Erythroblast (primary cell): Measurements from ENCODE around the gene RAI2.

ENCODE experiments used
- DNase-seq, 2 experiments: peaks; one replicate each; lab custom pipeline; 2025; lab: John Stamatoyannopoulos, UW
- GATA1 ChIP-seq: IDR thresholded peaks from 2 replicates; pipeline ENCODE4 v1.6.1; 2011; ENCODE audit warnings: low read depth, mild to moderate bottlenecking, control low read depth, low read length, moderate library complexity
- POLR2A ChIP-seq: IDR thresholded peaks from 2 replicates; pipeline ENCODE4 v1.6.1; 2011; ENCODE audit warnings: mild to moderate bottlenecking, low read length

RAI2 gene

GRCh38 chrX:17779434-17779833 is 81.7 kb downstream of the RAI2 start:
- TF ChIP-seq POLR2A, result no peak
- DNase-seq, result no peak

GRCh38 chrX:17778997-17779396 is 82.1 kb downstream of the RAI2 start:
- no peak for TF ChIP-seq GATA1
- TF ChIP-seq POLR2A, result no peak
- no peak for DNase-seq

- TF ChIP-seq POLR2A (no peak), GATA1 (no peak)
- no peak for DNase-seq
Observed at GRCh38 chrX:17774053-17774452, 87.0 kb downstream of the RAI2 start.

GRCh38 chrX:17773221-17773876 is 87.7 kb downstream of the RAI2 start:
- TF ChIP-seq POLR2A (no peak), GATA1 (no peak)
- no peak for DNase-seq

- DNase-seq, result no peak
- TF ChIP-seq GATA1 (no peak), POLR2A (no peak)
Observed at GRCh38 chrX:17769701-17770269, 91.3 kb downstream of the RAI2 start.

- no peak for TF ChIP-seq POLR2A
- TF ChIP-seq GATA1, result no peak
- DNase-seq, result no peak
Observed at GRCh38 chrX:17768997-17769396, 92.1 kb downstream of the RAI2 start.

GRCh38 chrX:17767734-17768133 is 93.4 kb downstream of the RAI2 start:
- DNase-seq, result no peak
- TF ChIP-seq POLR2A, result no peak
- TF ChIP-seq GATA1, result no peak

GRCh38 chrX:17759990-17760389 is 101.1 kb downstream of the RAI2 start:
- no peak for TF ChIP-seq POLR2A
- DNase-seq, result no peak

- no peak for DNase-seq
- TF ChIP-seq GATA1, result no peak
- no peak for TF ChIP-seq POLR2A
Observed at GRCh38 chrX:17758382-17758781, 102.7 kb downstream of the RAI2 start.

GRCh38 chrX:17750436-17750835 is 110.7 kb downstream of the RAI2 start:
- no peak for TF ChIP-seq GATA1
- TF ChIP-seq POLR2A, result no peak
- DNase-seq, result no peak
